Lower leg skin (tissue), 3 donors: ENCODE data around the gene IP6K1.

ENCODE experiments used
- CTCF ChIP-seq, 3 donors: fragments of 450-650 bp; IDR thresholded peaks; one replicate each; pipeline ENCODE4 v1.5.1; 2016; ENCODE audit warnings: antibody characterized with exemption in 3 of 3, mild to moderate bottlenecking in 3 of 3, moderate library complexity in 2 of 3
- POLR2A ChIP-seq, 2 donors: fragments of 450-650 bp; IDR thresholded peaks; one replicate each; pipeline ENCODE4 v1.6.1; 2016 to 2017; ENCODE audit warnings: antibody characterized with exemption in 2 of 2, mild to moderate bottlenecking in 1 of 2, moderate library complexity in 1 of 2

- no peak for TF ChIP-seq POLR2A (IDR thresholded peaks at IDR 0.05)
- TF ChIP-seq CTCF (IDR thresholded peaks at IDR 0.05), result no peak
Measured at GRCh38 chr3:49801160-49801559, 14.8 kb upstream of the IP6K1 start.
